WI38 (cell line): ENCODE data around the gene ESYT1.

Experiments
- H3K4me3 ChIP-seq: 2 replicates; pipeline ENCODE4 v1.5.1; 2011; ENCODE audit warnings: low read depth, mild to moderate bottlenecking, control low read depth, low read length
- TF ChIP-seq, protein P1 (sequence below): IDR thresholded peaks from 2 replicates; pipeline ENCODE4 v1.5.1; 2012; ENCODE audit warnings: low read depth, mild to moderate bottlenecking, control low read depth, low read length

The ESYT1 gene

DNA sequence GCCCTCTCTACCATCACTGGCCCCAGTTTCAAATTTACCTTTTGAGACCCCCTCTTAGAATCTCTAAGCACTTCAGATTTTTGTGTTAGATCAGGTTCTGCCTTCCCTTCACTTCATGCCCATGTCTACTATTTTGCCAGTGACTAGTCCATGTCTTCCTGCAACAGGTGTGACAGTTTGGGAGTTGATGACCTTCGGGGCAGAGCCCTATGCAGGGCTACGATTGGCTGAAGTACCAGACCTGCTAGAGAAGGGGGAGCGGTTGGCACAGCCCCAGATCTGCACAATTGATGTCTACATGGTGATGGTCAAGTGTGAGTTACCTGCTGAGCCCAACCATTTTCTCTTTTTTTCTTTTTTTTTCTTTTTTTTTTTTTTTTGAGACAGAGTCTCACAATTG is 29.5 kb upstream of the ESYT1 start:
- no peak overlapping the region for H3K4me3 ChIP-seq
- TF ChIP-seq, protein P1, sequence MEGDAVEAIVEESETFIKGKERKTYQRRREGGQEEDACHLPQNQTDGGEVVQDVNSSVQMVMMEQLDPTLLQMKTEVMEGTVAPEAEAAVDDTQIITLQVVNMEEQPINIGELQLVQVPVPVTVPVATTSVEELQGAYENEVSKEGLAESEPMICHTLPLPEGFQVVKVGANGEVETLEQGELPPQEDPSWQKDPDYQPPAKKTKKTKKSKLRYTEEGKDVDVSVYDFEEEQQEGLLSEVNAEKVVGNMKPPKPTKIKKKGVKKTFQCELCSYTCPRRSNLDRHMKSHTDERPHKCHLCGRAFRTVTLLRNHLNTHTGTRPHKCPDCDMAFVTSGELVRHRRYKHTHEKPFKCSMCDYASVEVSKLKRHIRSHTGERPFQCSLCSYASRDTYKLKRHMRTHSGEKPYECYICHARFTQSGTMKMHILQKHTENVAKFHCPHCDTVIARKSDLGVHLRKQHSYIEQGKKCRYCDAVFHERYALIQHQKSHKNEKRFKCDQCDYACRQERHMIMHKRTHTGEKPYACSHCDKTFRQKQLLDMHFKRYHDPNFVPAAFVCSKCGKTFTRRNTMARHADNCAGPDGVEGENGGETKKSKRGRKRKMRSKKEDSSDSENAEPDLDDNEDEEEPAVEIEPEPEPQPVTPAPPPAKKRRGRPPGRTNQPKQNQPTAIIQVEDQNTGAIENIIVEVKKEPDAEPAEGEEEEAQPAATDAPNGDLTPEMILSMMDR = no peak

GRCh38 chr12:56099787-56100186 is 28.3 kb upstream of the ESYT1 start:
- no peak overlapping the region for H3K4me3 ChIP-seq
- TF ChIP-seq, protein P1 = no peak

- TF ChIP-seq, protein P1 = no peak
- no peak overlapping the region for H3K4me3 ChIP-seq
Observed at GRCh38 chr12:56101045-56101444, 27.0 kb upstream of the ESYT1 start.

GRCh38 chr12:56102683-56103065 is 25.4 kb upstream of the ESYT1 start:
- TF ChIP-seq, protein P1 = no peak
- no peak overlapping the region for H3K4me3 ChIP-seq

DNA sequence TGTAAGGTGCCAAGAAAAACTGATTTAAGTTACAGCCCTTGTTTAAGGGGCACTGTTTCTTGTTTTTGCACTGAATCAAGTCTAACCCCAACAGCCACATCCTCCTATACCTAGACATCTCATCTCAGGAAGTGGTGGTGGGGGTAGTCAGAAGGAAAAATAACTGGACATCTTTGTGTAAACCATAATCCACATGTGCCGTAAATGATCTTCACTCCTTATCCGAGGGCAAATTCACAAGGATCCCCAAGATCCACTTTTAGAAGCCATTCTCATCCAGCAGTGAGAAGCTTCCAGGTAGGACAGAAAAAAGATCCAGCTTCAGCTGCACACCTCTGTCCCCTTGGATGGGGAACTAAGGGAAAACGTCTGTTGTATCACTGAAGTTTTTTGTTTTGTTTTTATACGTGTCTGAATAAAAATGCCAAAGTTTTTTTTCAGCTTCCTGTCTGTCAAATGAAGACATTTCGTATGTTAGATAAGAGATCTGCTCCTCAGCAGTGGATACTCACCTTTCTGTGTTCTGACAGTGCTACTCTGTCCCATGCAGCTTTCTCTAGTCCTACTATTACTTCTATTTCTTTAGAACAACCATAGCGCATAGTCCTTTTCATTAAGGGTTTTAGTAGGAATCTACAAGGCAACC is 24.9 kb upstream of the ESYT1 start:
- H3K4me3 ChIP-seq = peak overlapping the region; percentile 90
- TF ChIP-seq, protein P1 = no peak

DNA sequence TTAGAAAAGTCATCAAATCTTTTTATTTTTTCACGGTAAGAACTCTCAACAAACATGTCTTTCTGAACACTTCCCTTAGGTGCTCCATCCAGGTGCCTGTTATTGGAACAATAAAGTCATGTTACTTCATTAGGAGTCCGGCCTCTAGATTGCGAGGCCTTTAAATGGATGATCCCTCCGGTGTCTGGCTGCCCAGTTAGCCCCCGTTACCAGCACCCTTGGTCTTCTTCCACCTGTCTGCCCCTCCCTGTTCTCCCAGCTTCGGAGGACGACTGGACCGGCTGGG is 24.3 kb upstream of the ESYT1 start:
- peak overlapping the region; percentile 90 for H3K4me3 ChIP-seq
- TF ChIP-seq, protein P1 = no peak

DNA sequence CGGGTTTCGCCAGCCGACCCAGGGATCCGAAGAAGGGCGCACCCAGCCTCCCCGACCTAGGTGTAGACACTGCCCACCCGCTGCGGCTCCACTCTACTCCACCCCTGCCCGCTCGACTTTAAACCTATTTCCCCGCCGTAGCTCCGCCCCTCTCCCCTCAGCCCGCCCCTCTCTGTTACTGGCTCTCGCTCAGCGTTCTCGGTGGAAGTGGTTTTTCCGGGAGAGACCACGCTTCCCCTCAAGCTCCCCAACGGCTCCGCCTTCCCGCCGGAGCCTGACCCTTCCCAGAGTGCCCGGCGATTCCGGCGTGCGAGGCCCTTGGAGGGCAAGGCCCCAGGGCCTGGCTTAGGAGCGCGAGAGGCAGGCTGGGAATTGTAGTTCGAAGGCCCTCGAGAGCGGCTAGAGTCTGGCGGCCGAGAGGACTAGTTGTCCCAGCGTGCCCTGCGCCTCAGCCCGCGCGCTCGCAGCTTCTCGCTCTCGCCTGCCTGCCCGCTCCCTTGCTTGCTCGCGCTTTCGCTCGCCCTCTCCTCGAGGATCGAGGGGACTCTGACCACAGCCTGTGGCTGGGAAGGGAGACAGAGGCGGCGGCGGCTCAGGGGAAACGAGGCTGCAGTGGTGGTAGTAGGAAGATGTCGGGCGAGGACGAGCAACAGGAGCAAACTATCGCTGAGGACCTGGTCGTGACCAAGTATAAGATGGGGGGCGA is 23.8 kb upstream of the ESYT1 start, which contains the start of gene PA2G4:
Gene PA2G4 (plus strand): TSS at position 451 of the 706 bp plus-strand sequence. CDS start 179 bp downstream, at position 630.
- H3K4me3 ChIP-seq = peak within 1 kb of the TSS; percentile 90
- TF ChIP-seq, protein P1 = no peak
